Measurements from ENCODE around the gene THRSP.
"Not testable (repeated sequence)": the region's sequence is repeated elsewhere in the genome, so short reads cannot be mapped to it uniquely, and the experiment has no call there.

Gene THRSP

DNA sequence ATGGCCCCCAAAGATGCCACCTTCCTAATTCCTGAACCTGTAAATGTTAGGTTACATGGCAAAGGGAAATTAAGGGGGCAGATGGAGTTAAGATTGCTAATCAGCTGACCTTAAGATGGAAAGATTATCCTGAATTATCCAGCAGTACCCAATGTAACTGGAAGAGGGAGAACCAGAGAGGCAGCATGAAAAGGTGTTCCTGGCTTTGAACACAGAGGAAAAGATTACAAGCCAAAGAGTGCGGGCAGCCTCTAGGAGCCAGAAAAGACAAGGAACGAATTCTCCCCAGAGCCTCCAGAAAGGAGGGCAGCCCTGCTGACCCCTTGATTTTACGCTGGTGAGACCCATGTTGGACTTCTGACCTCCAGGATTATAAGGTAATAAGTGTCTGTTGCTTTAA, 15.1 kb upstream of the THRSP start:
- no peaks in the 10 kb centered on the region for H3K36me3 ChIP-seq (ENCODE audit: control insufficient read depth in 5 of 5, insufficient read depth in 5 of 5, low read length in 5 of 5)
- H3K9ac ChIP-seq (ENCODE audit: low read length in 5 of 5) = no peak overlapping the region
- H3K4me3 ChIP-seq (ENCODE audit: low read depth in 1 of 5, low read length in 5 of 5) = no peak overlapping the region
- H3K9me3 ChIP-seq (ENCODE audit: control insufficient read depth in 5 of 5, low read length in 5 of 5) = no peaks in the 10 kb centered on the region
- H3K4me1 ChIP-seq (ENCODE audit: control insufficient read depth in 5 of 5, insufficient read depth in 5 of 5, low read length in 5 of 5) = peaks cover 0 to 42% (median 30%) of the 10 kb centered on the region in 5 donors
- H3K27me3 ChIP-seq (ENCODE audit: control insufficient read depth in 5 of 5, insufficient read depth in 4 of 5, low read length in 5 of 5) = no peaks in the 10 kb centered on the region
- peak overlapping the region; percentile 37 for H3K27ac ChIP-seq (ENCODE audit: low read depth, low read length)

DNA sequence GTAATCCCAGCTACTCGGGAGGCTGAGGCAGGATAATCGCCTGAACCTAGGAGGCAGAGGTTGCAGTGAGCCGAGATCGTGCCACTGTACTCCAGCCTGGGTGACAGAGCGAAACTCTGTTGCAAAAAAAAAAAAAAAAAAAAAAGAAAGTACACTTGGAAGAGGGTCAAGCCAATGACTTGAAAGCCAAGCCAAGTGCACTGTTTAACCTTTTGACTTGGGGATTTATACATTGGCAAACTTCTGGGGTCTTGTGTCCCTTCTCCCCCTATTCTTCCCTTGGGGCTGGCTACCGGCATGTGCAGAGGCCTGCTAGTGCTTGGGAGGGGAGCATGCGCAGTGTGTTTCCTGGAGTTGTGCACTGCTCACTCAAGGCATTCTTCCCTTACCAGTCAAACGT, 14.3 kb upstream of the THRSP start:
- H3K9me3 ChIP-seq (ENCODE audit: control insufficient read depth in 5 of 5, low read length in 5 of 5) = no peaks in the 10 kb centered on the region
- peak overlapping the region; percentile 37 for H3K27ac ChIP-seq (ENCODE audit: low read depth, low read length)
- H3K4me3 ChIP-seq (ENCODE audit: low read depth in 1 of 5, low read length in 5 of 5) = no peak overlapping the region
- no peak overlapping the region for H3K9ac ChIP-seq (ENCODE audit: low read length in 5 of 5)
- peaks cover 0 to 43% (median 30%) of the 10 kb centered on the region in 5 donors for H3K4me1 ChIP-seq (ENCODE audit: control insufficient read depth in 5 of 5, insufficient read depth in 5 of 5, low read length in 5 of 5)
- no peaks in the 10 kb centered on the region for H3K27me3 ChIP-seq (ENCODE audit: control insufficient read depth in 5 of 5, insufficient read depth in 4 of 5, low read length in 5 of 5)
- no peaks in the 10 kb centered on the region for H3K36me3 ChIP-seq (ENCODE audit: control insufficient read depth in 5 of 5, insufficient read depth in 5 of 5, low read length in 5 of 5)

DNA sequence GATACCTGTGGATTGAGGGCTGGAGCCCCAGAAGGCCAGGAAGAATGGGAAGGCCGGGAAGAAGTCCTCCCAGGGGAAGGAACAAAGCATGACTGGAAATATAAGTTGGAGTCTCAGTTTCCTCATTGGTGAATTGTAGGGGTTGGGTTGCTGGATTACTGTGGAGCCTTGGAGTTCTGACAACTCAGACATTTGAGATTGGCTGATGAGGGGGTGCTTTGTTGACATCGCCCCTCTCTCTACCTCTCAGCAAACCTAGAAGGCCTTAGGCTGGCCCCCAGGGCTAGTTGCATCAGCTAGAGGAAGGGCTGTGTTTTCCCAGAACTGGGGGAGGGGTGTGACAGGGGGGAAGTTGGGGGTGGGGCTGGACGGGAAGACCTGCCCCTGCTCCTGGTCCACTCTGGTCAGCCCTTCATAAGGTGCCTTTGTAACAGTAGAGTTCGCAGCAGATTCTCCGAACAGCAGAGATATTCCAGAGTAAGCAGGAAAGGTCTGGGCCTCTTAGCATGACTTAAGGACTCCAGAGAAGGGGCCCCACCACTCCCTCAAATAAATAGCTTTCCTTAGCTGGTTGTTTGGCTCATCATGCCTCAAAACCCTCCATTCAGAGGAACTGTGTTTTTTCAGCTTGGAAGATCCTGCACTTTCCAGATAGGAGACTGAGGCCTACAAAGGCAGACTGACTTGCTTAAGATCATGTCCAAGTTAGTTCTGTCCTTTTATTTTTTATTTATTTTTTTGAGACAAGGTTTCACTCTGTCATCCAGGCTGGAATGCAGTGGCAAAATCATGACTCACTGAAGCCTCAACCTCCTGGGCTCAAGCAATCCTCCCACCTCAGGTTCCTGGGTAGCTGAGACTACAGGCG, 12.5 kb upstream of the THRSP start:
- peak overlapping the region in 1 of 5 donors; percentile 64 for H3K9ac ChIP-seq (ENCODE audit: low read length in 5 of 5)
- H3K27me3 ChIP-seq (ENCODE audit: control insufficient read depth in 5 of 5, insufficient read depth in 4 of 5, low read length in 5 of 5) = no peaks in the 10 kb centered on the region
- H3K4me3 ChIP-seq (ENCODE audit: low read depth in 1 of 5, low read length in 5 of 5) = no peak overlapping the region
- no peaks in the 10 kb centered on the region for H3K36me3 ChIP-seq (ENCODE audit: control insufficient read depth in 5 of 5, insufficient read depth in 5 of 5, low read length in 5 of 5)
- no peaks in the 10 kb centered on the region for H3K9me3 ChIP-seq (ENCODE audit: control insufficient read depth in 5 of 5, low read length in 5 of 5)
- H3K4me1 ChIP-seq (ENCODE audit: control insufficient read depth in 5 of 5, insufficient read depth in 5 of 5, low read length in 5 of 5) = peaks cover 5 to 45% (median 26%) of the 10 kb centered on the region in 5 donors
- H3K27ac ChIP-seq (ENCODE audit: low read depth, low read length) = peak overlapping the region; percentile 54

DNA sequence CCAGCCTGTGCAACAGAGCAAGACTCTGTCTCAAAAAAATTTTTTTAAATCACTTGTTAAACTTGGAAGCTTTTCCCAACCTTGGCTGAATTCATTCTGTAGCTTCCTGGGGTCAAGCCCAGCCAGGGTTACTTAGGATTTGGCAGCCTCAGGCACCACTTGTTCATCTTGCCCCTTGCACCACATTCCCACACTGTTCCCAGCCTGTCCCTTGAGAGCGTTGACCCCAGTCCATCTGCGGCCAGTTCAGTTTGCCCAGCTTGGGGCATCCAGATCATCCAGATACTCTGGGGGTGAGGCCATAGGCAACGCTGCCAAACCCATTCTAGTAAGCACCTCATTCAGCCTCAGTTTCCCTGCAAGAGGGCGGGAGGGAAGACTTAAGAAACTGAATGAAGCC, 8.7 kb upstream of the THRSP start:
- Histone ChIP-seq H3K9ac (ENCODE audit: low read length in 5 of 5) (peak overlapping the region in 1 of 5 donors; percentile 12), H3K27ac (ENCODE audit: low read depth, low read length) (peak overlapping the region; percentile 41), H3K36me3 (ENCODE audit: control insufficient read depth in 5 of 5, insufficient read depth in 5 of 5, low read length in 5 of 5) (no peaks in the 10 kb centered on the region), H3K9me3 (ENCODE audit: control insufficient read depth in 5 of 5, low read length in 5 of 5) (no peaks in the 10 kb centered on the region), H3K27me3 (ENCODE audit: control insufficient read depth in 5 of 5, insufficient read depth in 4 of 5, low read length in 5 of 5) (no peaks in the 10 kb centered on the region), H3K4me3 (ENCODE audit: low read depth in 1 of 5, low read length in 5 of 5) (no peak overlapping the region), H3K4me1 (ENCODE audit: control insufficient read depth in 5 of 5, insufficient read depth in 5 of 5, low read length in 5 of 5) (peaks cover 2 to 48% (median 27%) of the 10 kb centered on the region in 5 donors)

DNA sequence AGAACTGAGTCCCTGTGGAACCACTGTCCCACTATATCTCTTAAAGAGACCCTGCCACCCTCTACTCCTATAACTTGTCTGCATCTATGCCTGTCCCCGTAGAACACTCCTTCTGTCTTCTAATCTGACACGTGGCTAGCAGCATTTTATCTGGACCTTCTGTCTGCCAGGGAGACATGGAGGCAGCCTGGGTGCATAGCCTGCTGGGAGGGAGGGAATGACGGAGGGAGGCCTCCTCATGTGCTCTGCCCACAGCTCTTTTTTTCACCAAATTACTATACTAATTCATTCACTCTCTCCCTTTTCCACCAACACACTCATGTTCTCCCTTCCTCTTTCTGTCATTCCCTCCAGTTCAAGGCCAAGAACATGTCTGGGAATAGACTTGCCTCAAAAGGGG, 7.6 kb upstream of the THRSP start:
- no peaks in the 10 kb centered on the region for H3K27me3 ChIP-seq (ENCODE audit: control insufficient read depth in 5 of 5, insufficient read depth in 4 of 5, low read length in 5 of 5)
- peak overlapping the region in 1 of 5 donors; percentile 42 for H3K9ac ChIP-seq (ENCODE audit: low read length in 5 of 5)
- H3K36me3 ChIP-seq (ENCODE audit: control insufficient read depth in 5 of 5, insufficient read depth in 5 of 5, low read length in 5 of 5) = no peaks in the 10 kb centered on the region
- no peaks in the 10 kb centered on the region for H3K9me3 ChIP-seq (ENCODE audit: control insufficient read depth in 5 of 5, low read length in 5 of 5)
- peaks cover 2 to 49% (median 34%) of the 10 kb centered on the region in 5 donors for H3K4me1 ChIP-seq (ENCODE audit: control insufficient read depth in 5 of 5, insufficient read depth in 5 of 5, low read length in 5 of 5)
- H3K4me3 ChIP-seq (ENCODE audit: low read depth in 1 of 5, low read length in 5 of 5) = peak overlapping the region in 1 of 5 donors; percentile 37
- H3K27ac ChIP-seq (ENCODE audit: low read depth, low read length) = no peak overlapping the region

DNA sequence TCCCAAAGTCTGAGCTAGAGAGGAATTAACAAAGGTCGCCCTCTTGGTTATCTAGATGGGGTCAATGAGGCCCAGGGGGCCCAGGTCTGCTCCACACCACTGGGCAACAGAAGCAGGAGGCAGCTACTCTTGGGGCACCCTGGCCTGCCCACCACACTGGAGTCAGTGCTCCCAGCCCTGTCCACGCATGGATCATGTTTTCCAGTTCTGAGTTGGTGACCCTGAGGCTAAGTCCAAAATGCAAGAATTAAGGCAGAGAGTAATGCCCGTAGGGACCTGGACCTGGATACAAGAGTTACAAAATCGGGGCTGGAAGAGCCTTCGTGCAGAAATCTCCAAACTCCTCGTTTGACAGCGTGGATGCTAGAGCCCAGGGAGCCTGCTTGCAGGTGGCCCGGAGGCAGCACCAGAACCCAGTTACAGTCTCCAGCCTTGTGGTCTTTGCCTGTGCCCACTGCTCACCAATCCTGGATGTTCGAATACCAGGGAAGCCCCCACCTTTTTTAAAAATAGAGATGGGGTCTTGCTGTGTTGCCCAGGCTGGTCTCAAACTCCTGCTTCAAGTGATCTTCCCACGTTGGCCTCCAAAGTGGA, 6.1 kb upstream of the THRSP start:
- no peaks in the 10 kb centered on the region for H3K9me3 ChIP-seq (ENCODE audit: control insufficient read depth in 5 of 5, low read length in 5 of 5)
- no peaks in the 10 kb centered on the region for H3K36me3 ChIP-seq (ENCODE audit: control insufficient read depth in 5 of 5, insufficient read depth in 5 of 5, low read length in 5 of 5)
- peaks cover 5 to 54% (median 42%) of the 10 kb centered on the region in 5 donors for H3K4me1 ChIP-seq (ENCODE audit: control insufficient read depth in 5 of 5, insufficient read depth in 5 of 5, low read length in 5 of 5)
- H3K4me3 ChIP-seq (ENCODE audit: low read depth in 1 of 5, low read length in 5 of 5) = no peak overlapping the region
- H3K9ac ChIP-seq (ENCODE audit: low read length in 5 of 5) = no peak overlapping the region
- peak overlapping the region; percentile 32 for H3K27ac ChIP-seq (ENCODE audit: low read depth, low read length)
- no peaks in the 10 kb centered on the region for H3K27me3 ChIP-seq (ENCODE audit: control insufficient read depth in 5 of 5, insufficient read depth in 4 of 5, low read length in 5 of 5)

DNA sequence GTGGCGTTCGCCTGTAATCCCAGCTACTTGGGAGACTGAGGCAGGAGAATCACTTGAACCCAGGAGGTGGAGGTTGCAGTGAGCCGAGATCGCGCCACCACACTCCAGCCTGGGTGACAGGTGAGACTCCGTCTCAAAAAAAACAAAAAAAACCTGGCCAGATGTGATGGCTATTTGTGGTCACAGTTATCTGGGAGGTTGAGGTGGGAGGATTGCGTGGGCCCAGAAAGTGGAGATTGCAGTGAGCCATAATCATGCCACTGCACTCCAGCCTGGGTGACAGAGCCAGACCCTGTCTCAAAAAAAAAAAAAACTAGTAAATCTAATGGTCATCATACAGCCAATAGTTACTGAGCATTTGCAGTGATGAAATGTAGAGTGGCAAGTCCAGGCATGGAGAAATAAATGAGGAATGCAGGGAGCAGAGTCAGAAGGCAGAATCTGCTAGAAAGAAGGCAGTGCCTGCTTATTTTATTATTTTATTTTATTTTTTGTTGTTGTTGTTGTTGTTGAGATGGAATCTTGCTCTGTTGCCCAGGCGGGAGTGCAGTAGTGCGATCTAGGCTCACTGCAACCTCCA, 3.8 kb upstream of the THRSP start:
- H3K27me3 ChIP-seq (ENCODE audit: control insufficient read depth in 5 of 5, insufficient read depth in 4 of 5, low read length in 5 of 5) = not testable (repeated sequence)
- H3K27ac ChIP-seq (ENCODE audit: low read depth, low read length) = peak overlapping the region; percentile 89

DNA sequence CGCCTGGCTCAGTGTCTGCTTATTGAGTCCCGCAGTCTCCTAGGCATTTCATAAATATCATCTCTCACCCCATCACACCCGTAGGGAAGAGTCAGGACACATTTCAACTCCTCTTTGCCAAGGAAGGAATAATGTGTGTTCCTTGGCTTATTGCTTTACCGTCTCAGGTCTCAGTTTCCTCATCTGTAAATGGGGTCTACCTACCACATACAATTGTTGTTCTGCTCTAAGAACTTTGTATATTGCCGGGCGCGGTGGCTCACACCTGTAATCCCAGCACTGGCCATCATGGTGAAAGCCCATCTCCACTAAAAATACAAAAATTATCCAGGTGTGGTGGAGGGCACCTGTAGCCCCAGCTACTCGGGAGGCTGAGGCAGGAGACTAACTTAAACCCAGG, 3.1 kb upstream of the THRSP start:
- H3K27ac ChIP-seq (ENCODE audit: low read depth, low read length) = peak overlapping the region; percentile 89

More for the DNA sequence above, 3.8 kb upstream of the THRSP start:
- H3K36me3 ChIP-seq (ENCODE audit: control insufficient read depth in 5 of 5, insufficient read depth in 5 of 5, low read length in 5 of 5); H3K4me3 ChIP-seq (ENCODE audit: low read depth in 1 of 5, low read length in 5 of 5); H3K9me3 ChIP-seq (ENCODE audit: control insufficient read depth in 5 of 5, low read length in 5 of 5); H3K9ac ChIP-seq (ENCODE audit: low read length in 5 of 5): not testable (repeated sequence)
- peaks cover 5 to 56% (median 48%) of the 10 kb centered on the region in 5 donors for H3K4me1 ChIP-seq (ENCODE audit: control insufficient read depth in 5 of 5, insufficient read depth in 5 of 5, low read length in 5 of 5)

DNA sequence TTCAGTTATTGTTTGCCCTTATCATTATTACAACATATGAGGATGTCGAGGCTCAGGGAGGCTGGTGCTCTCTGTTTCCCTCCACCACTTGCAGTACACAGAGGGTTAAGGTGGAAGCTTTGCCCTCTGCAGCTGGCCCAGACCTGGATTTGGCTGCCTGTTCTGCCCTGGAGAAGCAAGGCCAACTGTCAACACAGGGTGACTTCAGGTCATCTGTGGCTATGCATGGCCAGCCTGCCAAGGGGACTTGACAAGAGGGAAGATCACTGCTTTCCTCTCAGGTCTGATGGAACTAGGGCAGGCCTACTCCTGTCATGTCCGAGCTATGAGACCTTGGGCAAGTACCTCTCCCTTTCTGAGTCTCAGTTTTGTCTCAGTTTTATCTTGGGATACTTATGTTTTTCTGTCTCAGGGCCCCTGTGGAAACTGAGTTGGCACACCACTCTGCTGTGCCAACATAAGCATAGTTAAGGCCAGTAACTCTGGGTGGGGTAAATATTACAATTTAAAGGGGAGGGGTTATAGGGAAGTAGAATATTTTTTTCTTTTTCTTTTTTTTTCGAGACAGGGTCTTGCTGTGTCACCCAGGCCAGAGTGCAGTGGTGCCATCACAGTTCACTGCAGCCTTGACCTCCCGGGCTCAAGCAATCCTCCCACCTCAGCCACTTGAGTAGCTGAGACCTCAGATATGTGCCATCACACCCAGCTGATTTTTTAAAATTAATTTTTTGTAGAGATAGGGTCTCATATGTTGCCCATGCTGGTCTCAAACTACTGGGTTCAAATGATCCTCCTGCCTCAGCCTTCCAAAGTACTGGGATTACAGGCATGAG, 2.4 kb upstream of the THRSP start:
- Histone ChIP-seq H3K9me3 (ENCODE audit: control insufficient read depth in 5 of 5, low read length in 5 of 5) (no peaks in the 10 kb centered on the region), H3K4me1 (ENCODE audit: control insufficient read depth in 5 of 5, insufficient read depth in 5 of 5, low read length in 5 of 5) (peaks cover 0 to 53% (median 42%) of the 10 kb centered on the region in 5 donors), H3K36me3 (ENCODE audit: control insufficient read depth in 5 of 5, insufficient read depth in 5 of 5, low read length in 5 of 5) (no peaks in the 10 kb centered on the region), H3K9ac (ENCODE audit: low read length in 5 of 5) (peak overlapping the region in 1 of 5 donors; percentile 23), H3K4me3 (ENCODE audit: low read depth in 1 of 5, low read length in 5 of 5) (no peak overlapping the region), H3K27me3 (ENCODE audit: control insufficient read depth in 5 of 5, insufficient read depth in 4 of 5, low read length in 5 of 5) (no peaks in the 10 kb centered on the region), H3K27ac (ENCODE audit: low read depth, low read length) (peak overlapping the region; percentile 89)

More for the DNA sequence above, 3.1 kb upstream of the THRSP start:
- peaks cover 2 to 56% (median 45%) of the 10 kb centered on the region in 5 donors for H3K4me1 ChIP-seq (ENCODE audit: control insufficient read depth in 5 of 5, insufficient read depth in 5 of 5, low read length in 5 of 5)
- H3K9me3 ChIP-seq (ENCODE audit: control insufficient read depth in 5 of 5, low read length in 5 of 5) = no peaks in the 10 kb centered on the region
- H3K27me3 ChIP-seq (ENCODE audit: control insufficient read depth in 5 of 5, insufficient read depth in 4 of 5, low read length in 5 of 5) = no peaks in the 10 kb centered on the region
- H3K4me3 ChIP-seq (ENCODE audit: low read depth in 1 of 5, low read length in 5 of 5) = no peak overlapping the region
- H3K9ac ChIP-seq (ENCODE audit: low read length in 5 of 5) = no peak overlapping the region
- H3K36me3 ChIP-seq (ENCODE audit: control insufficient read depth in 5 of 5, insufficient read depth in 5 of 5, low read length in 5 of 5) = no peaks in the 10 kb centered on the region
